Mononuclear cell (primary cell): Measurements from ENCODE around the gene MYO7A. TPM values are rescaled to one million over a fixed set of nuclear protein-coding genes. Genes with fewer than 3 reads are reported as not detected.

ENCODE experiments used
- H3K27me3 ChIP-seq: 2 replicates; pipeline ENCODE4 v1.6.0; 2011; ENCODE audit warnings: low read length, control low read depth; ENCODE audit not compliant: insufficient read depth
- H3K4me1 ChIP-seq: 2 replicates; pipeline ENCODE4 v1.5.1; 2011; ENCODE audit warnings: mild to moderate bottlenecking, low read length, control low read depth; ENCODE audit not compliant: insufficient read depth
- H3K4me3 ChIP-seq: 2 replicates; pipeline ENCODE4 v1.5.1; 2011; ENCODE audit warnings: mild to moderate bottlenecking, low read length, moderate library complexity
- H3K9me3 ChIP-seq: 2 replicates; pipeline ENCODE4 v1.5.1; 2011; ENCODE audit warnings: low read depth, mild to moderate bottlenecking, control low read depth, low read length
- total RNA-seq: library from RNA; depleted of rRNA; stranded (reverse); fragments of >200 nt; gene quantifications from one replicate; pipeline ENCODE4 v1.2.3, GENCODE V29; 2012

Gene MYO7A
- total RNA-seq, 1 donor, result 1.5 TPM

DNA sequence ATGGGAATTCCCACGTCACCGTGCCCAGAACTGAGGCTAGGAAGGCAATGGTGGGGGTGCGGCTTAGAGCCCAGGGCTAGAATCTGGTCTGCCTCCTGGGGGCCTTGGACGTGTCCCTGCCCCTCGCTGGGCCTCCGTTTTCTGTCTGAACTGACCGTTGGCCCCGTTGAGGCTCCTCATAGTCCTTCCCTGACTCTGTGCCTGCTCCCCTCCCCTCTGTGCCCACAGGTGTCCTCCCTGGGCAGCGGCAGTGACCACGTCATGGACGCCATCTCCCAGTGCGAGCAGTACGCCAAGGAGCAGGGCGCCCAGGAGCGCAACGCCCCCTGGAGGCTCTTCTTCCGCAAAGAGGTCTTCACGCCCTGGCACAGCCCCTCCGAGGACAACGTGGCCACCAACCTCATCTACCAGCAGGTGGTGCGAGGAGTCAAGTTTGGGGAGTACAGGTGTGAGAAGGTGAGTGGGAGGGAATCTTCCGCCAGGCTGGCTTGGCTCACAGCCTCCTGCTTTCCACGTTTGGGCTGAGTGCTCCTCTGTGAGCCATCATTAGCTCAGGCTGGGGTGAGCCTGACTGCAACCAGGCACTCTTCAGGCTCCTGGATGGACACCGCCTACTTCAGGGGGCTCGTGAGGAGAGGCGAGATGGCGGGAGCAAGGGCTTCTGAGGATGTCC lies 63.9 kb downstream of the MYO7A start:
- no peaks in the 10 kb centered on the region for H3K27me3 ChIP-seq
- H3K9me3 ChIP-seq, result no peaks in the 10 kb centered on the region
- no peaks in the 10 kb centered on the region for H3K4me1 ChIP-seq
- no peak overlapping the region for H3K4me3 ChIP-seq

DNA sequence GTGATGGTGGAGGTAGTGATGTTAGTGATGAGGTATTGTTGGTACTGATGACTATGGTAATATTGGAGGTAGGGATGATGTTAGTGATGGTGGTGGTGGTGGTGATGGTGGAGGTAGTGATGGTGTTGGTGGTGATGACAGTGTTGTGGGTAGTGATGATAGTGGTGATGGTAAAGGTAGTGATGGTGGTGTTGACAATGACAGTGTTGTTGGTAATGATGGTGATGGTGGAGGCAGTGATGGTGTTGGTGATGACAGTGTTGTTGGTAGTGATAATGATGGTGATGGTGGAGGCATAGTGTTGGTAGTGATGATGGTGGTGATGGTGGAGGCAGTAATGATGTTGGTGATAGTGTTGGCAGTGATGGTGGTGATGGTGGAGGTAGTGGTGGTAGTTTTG lies 65.1 kb downstream of the MYO7A start:
- H3K27me3 ChIP-seq, result no peaks in the 10 kb centered on the region
- no peak overlapping the region for H3K4me3 ChIP-seq
- H3K9me3 ChIP-seq, result no peaks in the 10 kb centered on the region

DNA sequence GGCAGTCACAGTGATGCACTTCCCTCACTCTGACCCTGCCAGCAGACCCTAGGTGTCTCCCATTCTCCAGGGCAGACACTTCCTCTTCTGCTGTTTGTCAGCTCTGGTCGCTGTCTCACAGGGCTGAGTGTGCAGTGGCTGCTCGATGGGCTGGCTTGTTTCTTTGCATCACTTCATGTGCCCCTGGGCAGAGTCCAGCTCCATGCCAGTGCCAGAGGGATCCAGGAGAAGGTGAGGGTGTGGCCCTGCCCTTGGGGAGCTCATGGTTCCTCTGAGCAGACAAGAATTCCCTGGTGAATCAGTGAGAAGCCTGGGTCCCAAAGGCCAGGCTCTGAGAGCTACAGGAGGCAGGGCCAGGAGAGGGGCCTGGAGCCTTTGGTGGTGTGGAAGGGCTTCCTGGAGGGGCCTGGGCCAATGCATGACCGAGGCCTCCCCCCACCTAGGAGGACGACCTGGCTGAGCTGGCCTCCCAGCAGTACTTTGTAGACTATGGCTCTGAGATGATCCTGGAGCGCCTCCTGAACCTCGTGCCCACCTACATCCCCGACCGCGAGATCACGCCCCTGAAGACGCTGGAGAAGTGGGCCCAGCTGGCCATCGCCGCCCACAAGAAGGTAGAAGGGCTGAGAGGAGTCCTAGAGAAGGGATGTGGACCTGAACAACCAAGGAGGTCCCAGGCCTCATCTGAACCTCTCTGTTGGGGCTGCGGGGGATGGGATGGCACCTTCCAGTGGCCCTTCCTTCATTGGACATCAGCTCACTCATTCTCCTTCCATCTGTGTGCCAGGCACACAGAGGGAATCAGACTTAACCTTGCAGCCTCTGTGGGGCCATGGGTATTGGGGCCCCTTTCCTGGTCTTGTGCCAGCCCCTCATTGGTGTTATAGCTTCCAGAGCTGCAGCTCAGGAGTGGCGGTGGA lies 66.1 kb downstream of the MYO7A start:
- Histone ChIP-seq H3K27me3 (no peaks in the 10 kb centered on the region), H3K4me3 (no peak overlapping the region), H3K4me1 (no peaks in the 10 kb centered on the region), H3K9me3 (no peaks in the 10 kb centered on the region)

More for the DNA sequence above, 65.1 kb downstream of the MYO7A start:
- H3K4me1 ChIP-seq, result no peaks in the 10 kb centered on the region

DNA sequence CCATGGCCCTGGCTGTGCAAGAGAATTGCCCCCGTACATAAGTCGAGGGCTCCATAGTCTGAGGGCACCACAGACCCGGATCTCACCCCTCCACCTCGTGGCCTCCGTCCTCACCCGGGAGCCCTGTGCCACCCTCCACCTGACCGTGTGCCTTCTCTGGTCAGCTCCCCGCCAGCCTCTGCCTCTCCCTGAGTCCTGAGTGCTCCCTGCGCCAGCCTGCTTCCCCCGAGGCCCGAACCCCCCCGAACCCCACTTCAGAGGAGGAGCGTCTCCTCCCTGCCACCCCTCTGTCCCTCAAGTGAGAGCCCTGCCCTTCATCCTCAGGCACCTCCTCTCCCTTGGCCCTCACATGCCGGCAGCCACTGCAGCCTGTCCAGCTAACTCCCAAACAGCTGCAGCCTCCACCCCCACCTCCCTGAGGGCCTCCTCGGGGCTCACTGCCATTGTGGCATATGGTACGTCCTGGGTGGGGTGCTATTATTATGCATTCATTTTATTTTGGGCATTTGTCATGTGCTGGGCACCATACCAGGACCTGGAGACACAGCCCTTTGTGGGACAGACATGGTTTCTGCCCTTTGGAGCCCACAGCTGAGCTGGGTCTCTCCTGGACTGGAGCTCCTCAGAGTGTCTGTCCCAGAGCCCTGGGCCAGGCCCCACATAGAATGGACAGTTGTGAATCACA lies 67.2 kb downstream of the MYO7A start:
- H3K4me3 ChIP-seq, result no peak overlapping the region
- H3K27me3 ChIP-seq, result no peaks in the 10 kb centered on the region
- H3K9me3 ChIP-seq, result no peaks in the 10 kb centered on the region
- H3K4me1 ChIP-seq, result no peaks in the 10 kb centered on the region

DNA sequence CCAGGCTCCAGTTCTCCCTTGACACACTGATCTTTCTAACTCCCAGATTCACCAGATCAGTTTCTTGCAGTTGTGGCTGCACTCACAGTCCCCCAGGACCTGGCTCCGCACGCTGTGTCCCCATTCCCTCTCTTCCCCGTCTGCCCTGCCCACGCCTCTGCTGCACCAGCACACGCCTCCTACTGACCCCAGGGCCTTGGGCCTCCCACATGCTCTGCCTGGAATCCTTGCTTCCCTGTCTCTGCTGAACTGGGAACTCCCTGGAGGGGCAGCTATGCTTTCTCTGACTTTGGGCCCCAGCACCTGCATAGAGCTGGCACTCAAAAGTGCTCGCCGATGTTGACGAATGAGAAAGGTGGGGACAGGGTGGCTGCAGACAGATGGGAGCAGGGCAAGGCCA lies 68.9 kb downstream of the MYO7A start:
- H3K27me3 ChIP-seq, result no peaks in the 10 kb centered on the region
- H3K9me3 ChIP-seq, result no peaks in the 10 kb centered on the region
- H3K4me3 ChIP-seq, result no peak overlapping the region
- no peaks in the 10 kb centered on the region for H3K4me1 ChIP-seq

DNA sequence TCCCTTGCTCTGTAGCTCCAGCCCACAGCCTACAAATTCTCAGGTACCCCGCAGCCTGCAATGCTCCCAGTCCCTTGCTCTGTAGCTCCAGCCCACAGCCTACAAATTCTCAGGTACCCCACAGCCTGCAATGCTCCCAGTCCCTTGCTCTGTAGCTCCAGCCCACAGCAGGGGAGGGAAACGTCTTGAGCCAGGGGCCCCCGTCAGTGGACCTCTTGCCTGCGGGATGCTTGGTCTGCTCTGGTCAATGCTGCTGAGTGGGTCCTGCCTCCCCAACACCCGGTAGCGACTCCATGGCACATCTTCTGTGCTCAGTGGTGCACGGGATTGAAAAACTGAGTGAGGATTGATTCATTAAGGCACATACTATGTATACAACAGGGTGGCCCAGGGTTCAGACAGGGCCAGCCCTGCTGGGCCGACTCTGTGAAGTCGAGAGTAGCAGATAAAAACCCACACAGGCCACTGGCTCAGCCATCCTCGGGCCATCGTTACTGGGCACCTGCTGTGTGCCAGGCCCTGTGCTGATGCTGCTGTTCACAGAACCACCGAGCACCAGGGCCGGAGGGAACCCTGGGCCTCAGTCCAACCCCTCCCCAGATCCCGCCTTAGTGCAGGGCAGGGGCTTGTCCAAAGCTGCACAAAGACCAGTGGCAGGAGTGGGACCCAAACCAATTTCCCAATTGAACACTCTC lies 69.7 kb downstream of the MYO7A start:
- Histone ChIP-seq H3K27me3 (no peaks in the 10 kb centered on the region), H3K4me3 (no peak overlapping the region), H3K9me3 (no peaks in the 10 kb centered on the region), H3K4me1 (no peaks in the 10 kb centered on the region)

DNA sequence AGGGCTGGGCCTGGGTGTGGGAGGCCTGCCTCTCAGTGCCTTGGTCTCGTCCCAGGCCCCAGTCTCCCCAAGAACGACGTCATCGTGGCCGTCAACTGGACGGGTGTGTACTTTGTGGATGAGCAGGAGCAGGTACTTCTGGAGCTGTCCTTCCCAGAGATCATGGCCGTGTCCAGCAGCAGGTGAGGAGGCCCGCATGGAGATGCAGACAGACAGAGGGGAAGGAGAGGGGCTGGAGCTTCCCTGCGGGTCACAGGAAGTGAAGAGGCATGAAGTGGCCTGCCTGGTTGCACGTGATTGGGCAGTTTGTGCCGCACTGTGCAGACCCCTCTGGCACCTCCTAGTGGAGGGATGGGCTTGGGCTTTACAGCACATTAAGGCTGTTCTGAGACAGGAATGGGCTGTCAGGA lies 70.4 kb downstream of the MYO7A start:
- Histone ChIP-seq H3K4me3 (no peak overlapping the region), H3K4me1 (no peaks in the 10 kb centered on the region), H3K9me3 (no peaks in the 10 kb centered on the region), H3K27me3 (no peaks in the 10 kb centered on the region)

DNA sequence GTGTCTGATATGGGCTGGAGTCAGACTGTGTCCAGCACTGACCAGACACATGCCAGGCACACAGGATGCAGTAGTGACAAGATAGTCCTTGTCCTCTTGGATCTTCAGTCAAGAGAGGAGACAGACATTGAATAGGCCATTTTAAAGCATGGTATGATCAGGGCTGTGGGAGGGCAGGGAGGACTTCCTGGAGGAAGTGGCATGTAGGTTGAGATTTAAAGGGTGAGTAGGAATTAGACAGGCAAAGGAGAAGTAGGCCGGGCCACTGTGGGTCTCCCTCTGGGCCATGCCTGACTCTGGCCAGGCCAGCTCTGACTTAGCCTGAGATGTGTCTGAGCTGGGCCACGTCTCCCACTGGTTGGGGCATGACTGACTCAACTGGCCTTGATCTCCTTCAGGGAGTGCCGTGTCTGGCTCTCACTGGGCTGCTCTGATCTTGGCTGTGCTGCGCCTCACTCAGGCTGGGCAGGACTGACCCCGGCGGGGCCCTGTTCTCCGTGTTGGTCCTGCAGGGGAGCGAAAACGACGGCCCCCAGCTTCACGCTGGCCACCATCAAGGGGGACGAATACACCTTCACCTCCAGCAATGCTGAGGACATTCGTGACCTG lies 71.2 kb downstream of the MYO7A start:
- H3K27me3 ChIP-seq, result no peaks in the 10 kb centered on the region
- no peaks in the 10 kb centered on the region for H3K9me3 ChIP-seq
- no peak overlapping the region for H3K4me3 ChIP-seq
- H3K4me1 ChIP-seq, result no peaks in the 10 kb centered on the region

DNA sequence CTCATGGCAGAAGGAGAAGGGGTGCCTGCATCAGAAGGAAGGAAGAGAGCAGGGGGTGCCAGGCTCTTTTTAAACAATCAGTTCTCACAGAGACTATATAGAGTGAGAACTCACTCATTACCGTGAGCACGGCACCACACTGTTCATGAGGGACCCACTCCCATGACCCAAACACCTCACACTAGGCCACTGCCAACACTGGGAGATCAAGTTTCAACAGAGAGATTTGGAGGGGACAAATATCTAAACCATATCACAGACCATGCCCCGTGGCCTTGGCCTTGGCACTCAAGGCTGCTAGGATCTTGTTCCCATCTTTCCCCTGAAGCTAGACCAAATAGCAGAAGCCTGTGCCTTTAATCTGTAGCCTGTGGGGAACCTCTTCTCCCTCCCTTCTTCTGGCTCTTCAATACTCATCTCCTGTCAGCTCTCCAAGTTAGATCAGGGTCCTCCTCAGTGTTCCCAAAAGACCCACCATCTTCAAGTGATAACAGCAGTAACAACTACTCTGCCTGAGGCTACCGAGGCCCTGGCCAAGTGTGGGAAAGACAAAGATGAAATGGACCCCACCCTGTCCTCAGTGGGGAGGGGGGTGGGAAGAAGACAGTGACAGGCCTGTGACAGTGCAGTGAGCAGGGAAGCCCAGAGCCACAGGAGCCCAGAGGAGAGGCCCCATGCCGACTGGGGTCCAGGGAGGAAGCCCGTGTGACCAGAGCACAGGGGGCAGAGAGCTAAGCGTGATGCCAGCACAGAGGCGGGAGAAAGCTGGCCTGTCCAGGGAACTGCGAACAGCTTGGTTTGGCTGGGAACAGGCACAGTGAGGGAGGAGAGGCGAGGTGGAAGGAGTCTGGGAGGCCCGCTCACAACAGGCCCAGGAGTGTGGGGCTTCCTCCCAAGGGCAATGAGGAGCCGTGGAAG lies 72.6 kb downstream of the MYO7A start:
- no peaks in the 10 kb centered on the region for H3K4me1 ChIP-seq
- H3K4me3 ChIP-seq, result no peak overlapping the region
- H3K9me3 ChIP-seq, result no peaks in the 10 kb centered on the region
- H3K27me3 ChIP-seq, result no peaks in the 10 kb centered on the region

DNA sequence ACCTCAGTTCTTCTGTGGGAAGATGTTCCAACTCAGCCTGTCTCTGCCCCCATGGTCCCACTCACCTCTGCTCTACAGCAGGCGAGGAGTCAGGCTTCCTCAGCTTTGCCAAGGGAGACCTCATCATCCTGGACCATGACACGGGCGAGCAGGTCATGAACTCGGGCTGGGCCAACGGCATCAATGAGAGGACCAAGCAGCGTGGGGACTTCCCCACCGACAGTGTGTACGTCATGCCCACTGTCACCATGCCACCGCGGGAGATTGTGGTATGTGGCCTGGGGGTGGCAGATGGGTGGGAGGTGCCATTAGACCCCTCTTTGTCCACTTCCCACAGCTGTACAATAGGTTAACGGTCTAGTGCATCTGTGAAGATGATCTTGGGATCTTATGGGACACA lies 73.3 kb downstream of the MYO7A start:
- H3K4me1 ChIP-seq, result no peaks in the 10 kb centered on the region
- H3K27me3 ChIP-seq, result no peaks in the 10 kb centered on the region
- H3K9me3 ChIP-seq, result no peaks in the 10 kb centered on the region
- no peak overlapping the region for H3K4me3 ChIP-seq

DNA sequence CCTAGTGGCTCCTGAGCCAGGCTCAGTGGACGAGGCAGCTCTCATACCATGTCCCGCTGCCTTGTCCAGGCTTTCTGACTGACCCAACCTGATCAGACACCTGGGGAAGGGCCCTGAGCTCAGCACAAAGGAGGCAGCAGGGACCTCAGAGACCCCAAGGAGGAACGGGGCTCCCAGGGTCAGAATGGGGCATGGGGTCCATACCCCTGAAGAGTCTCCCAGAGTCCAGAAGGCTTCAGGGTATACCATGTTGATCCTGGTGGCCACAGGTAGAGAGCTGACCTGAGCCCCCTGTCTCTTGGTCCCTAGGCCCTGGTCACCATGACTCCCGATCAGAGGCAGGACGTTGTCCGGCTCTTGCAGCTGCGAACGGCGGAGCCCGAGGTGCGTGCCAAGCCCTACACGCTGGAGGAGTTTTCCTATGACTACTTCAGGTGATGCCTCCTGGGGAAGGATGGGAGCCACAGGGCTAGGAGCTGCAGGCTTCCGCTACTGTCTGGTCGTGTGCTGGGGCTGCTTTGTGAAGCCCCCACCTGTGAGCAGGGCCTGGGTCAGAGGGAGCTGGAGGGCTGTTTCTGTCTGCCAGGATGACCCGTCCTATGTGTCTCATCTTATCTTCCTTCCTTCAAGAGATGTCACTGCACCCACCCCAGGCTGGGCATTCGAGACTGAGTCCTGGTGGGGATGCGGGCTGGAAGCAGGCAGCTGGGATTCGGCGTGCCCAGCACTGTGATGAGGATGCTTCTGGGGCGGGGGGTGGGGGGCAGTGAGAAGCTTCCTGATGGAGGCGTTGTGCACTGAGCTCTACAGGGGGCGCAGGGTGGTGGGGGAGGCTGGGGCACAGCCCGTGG lies 74.2 kb downstream of the MYO7A start:
- no peaks in the 10 kb centered on the region for H3K4me1 ChIP-seq
- H3K27me3 ChIP-seq, result no peaks in the 10 kb centered on the region
- no peak overlapping the region for H3K4me3 ChIP-seq
- no peaks in the 10 kb centered on the region for H3K9me3 ChIP-seq

DNA sequence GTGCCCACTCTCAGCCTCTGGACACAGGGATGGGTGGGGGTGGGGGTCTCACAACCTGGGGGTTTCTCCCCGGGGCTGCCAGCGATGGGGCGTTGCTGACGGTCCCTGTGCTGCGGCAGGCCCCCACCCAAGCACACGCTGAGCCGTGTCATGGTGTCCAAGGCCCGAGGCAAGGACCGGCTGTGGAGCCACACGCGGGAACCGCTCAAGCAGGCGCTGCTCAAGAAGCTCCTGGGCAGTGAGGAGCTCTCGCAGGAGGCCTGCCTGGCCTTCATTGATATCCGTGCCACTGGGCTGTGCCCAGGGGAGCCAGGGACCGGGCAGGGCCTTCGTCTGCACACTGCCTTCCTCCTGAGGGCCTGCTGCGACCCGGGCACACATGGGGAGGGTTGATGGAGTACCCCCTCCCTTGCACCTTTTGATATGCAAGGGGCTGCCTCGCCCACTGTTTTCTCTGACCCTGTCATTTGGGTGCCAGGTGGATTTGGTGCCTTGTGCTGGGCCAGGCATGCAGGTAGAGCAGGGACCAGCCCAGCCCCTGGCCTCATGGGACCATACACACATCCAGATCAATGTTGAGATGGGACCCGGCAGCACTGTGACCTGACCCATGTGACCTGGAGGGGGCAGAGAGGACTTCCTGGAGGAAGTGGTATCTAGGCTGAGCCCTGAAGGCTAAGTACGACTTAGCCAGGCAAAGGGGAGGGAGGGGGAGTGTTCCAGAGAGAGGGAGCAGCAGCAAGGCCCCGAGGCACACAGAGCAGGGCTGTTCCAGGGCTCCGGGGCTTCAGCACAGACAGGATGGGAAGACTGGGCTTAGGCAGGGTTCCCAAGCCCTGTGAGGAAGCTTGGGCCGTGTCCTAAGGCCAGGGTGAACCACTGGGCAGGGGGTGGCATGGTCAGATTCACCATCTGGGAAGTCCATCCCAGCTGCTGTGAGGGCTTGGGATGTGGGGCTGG lies 75.2 kb downstream of the MYO7A start:
- no peaks in the 10 kb centered on the region for H3K9me3 ChIP-seq
- H3K4me1 ChIP-seq, result no peaks in the 10 kb centered on the region
- no peaks in the 10 kb centered on the region for H3K27me3 ChIP-seq
- no peak overlapping the region for H3K4me3 ChIP-seq
